Mucosa of descending colon (tissue), 3 donors: ENCODE data around the gene CHD5. TPM values are rescaled to one million over a fixed set of nuclear protein-coding genes. Genes with fewer than 3 reads are reported as not detected.
"Not testable (repeated sequence)": the region's sequence is repeated elsewhere in the genome, so short reads cannot be mapped to it uniquely, and the experiment has no call there.

Source experiments
- ATAC-seq: fragments of 200-7000 bp; cut with Tn5 transposase; one replicate; pipeline ENCODE4 v1.9.1; 2020; ENCODE audit warnings: mild to moderate bottlenecking, moderate library complexity
- DNase-seq, 3 donors: peaks; one replicate each; pipeline ENCODE4 v3.0.0-alpha.2; 2020
- H3K36me3 ChIP-seq: fragments of 200-600 bp; one replicate; pipeline ENCODE4 v1.8.0; 2021; ENCODE audit warnings: low read depth, mild to moderate bottlenecking
- H3K4me1 ChIP-seq: fragments of 200-600 bp; one replicate; pipeline ENCODE4 v1.8.0; 2021; ENCODE audit warnings: low read depth, mild to moderate bottlenecking
- H3K4me3 ChIP-seq: fragments of 200-600 bp; one replicate; pipeline ENCODE4 v1.8.0; 2021; ENCODE audit warnings: mild to moderate bottlenecking
- H3K9me3 ChIP-seq: fragments of 200-600 bp; one replicate; pipeline ENCODE4 v1.8.0; 2021; ENCODE audit warnings: mild to moderate bottlenecking
- intact Hi-C, 2 donors: fragments of 100-400 bp; cut with DNase I in 1 of 2; cut with micrococcal nuclease in 1 of 2; formaldehyde crosslinking; loops; one replicate each; pipeline versions ENCODE4 v1.11.0 to v1.11.1; 2022; cut with DNase I, micrococcal nuclease
- total RNA-seq, 3 donors: library from RNA; stranded (reverse); fragmentation: NEBNext Ultra II Directional in 2 of 3; extraction: Animal tissue kit (Norgen Biotek cat#: 25700) in 2 of 3; gene quantifications; one replicate each; pipeline versions ENCODE4 v1.2.1 to v1.2.4, GENCODE V29; 2021 to 2023
- TF ChIP-seq, protein P1 (sequence below): fragments of 200-600 bp; IDR thresholded peaks from one replicate; pipeline ENCODE4 v1.8.0; 2022; ENCODE audit warnings: antibody characterized with exemption, mild to moderate bottlenecking
- donor health status: DM: no; HTN: no; CAD: no; lungs with moderate emphysema.
- donor health status: DM: no; HTN: no; CAD: no.
- donor health status: DM: no; HTN: yes; CAD: no.

Gene CHD5
- total RNA-seq, 3 donors from 2014 or later = 0.17 to 2.1 (median 0.22) TPM

DNA sequence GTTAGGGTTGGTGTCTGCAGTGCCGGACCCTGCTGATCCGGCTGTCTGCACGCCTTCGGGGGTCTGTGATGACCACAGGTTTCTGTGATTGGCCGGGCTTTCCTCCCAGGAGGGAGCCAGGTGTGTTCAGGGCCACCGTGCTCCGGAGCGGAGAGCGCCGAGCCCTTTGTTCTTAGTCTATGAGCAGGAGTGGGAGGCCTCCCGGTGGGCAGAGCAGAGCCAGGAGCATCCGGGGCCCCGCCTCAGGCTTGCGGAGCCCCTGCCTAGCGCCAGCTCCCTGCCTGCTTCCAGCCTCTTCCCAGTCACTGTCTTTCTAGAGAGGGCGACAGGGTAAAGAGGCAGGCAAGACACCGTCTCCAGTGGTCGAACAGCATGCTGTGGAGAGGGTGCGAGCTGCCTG lies 102.6 kb downstream of the CHD5 start:
- Histone ChIP-seq H3K4me3 (no peak overlapping the region), H3K9me3 (no peaks in the 10 kb centered on the region), H3K4me1 (no peaks in the 10 kb centered on the region), H3K36me3 (no peaks in the 10 kb centered on the region)
- ATAC-seq = no peak
- DNase-seq = no peak
- TF ChIP-seq, protein P1, sequence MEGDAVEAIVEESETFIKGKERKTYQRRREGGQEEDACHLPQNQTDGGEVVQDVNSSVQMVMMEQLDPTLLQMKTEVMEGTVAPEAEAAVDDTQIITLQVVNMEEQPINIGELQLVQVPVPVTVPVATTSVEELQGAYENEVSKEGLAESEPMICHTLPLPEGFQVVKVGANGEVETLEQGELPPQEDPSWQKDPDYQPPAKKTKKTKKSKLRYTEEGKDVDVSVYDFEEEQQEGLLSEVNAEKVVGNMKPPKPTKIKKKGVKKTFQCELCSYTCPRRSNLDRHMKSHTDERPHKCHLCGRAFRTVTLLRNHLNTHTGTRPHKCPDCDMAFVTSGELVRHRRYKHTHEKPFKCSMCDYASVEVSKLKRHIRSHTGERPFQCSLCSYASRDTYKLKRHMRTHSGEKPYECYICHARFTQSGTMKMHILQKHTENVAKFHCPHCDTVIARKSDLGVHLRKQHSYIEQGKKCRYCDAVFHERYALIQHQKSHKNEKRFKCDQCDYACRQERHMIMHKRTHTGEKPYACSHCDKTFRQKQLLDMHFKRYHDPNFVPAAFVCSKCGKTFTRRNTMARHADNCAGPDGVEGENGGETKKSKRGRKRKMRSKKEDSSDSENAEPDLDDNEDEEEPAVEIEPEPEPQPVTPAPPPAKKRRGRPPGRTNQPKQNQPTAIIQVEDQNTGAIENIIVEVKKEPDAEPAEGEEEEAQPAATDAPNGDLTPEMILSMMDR = no peak
- intact Hi-C loops = no loop called here

DNA sequence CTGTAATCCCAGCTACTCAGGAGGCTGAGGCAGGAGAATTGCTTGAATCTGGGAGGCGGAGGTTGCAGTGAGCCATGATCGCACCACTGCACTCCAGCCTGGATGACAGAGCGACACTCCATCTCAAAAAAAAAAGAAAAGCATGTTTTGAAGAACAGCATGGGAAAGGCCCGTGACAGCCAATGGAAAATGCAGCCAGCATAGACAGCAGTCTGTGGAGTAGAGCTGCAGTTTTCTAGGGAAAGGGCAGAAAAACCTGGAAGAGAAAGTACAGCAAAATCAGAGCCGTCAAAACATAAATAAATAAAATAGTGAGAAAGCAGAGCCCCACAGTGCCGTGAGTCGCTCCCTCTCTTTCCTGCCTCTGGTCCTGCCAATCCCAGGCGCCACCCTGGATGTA lies 103.1 kb downstream of the CHD5 start:
- H3K9me3 ChIP-seq, H3K4me3 ChIP-seq, DNase-seq, ATAC-seq, H3K36me3 ChIP-seq, H3K4me1 ChIP-seq, intact Hi-C loops: not testable (repeated sequence)

DNA sequence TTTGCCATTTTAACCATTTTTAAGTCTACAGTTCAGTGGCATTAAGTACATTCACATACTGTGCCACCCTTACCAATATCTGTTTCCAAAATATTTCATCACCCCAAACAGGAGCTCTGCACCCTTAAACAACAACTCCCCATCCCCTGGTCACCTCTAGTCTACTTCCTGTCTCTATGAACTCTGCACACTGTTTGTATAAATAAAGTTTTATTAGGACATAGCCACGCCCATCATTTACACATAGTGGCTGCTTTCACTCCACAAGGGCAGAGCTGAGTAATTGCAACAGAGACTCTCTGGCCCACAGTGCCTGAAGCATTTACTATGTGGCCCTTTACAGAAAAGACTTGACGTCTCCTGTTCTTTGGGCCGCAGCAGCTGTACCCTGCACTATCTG lies 104.4 kb downstream of the CHD5 start:
- TF ChIP-seq, protein P1 = no peak
- Histone ChIP-seq H3K9me3 (no peaks in the 10 kb centered on the region), H3K4me3 (no peak overlapping the region), H3K36me3 (no peaks in the 10 kb centered on the region), H3K4me1 (no peaks in the 10 kb centered on the region)
- ATAC-seq = peak; percentile 74
- no peak for DNase-seq
- intact Hi-C loops = no loop called here

DNA sequence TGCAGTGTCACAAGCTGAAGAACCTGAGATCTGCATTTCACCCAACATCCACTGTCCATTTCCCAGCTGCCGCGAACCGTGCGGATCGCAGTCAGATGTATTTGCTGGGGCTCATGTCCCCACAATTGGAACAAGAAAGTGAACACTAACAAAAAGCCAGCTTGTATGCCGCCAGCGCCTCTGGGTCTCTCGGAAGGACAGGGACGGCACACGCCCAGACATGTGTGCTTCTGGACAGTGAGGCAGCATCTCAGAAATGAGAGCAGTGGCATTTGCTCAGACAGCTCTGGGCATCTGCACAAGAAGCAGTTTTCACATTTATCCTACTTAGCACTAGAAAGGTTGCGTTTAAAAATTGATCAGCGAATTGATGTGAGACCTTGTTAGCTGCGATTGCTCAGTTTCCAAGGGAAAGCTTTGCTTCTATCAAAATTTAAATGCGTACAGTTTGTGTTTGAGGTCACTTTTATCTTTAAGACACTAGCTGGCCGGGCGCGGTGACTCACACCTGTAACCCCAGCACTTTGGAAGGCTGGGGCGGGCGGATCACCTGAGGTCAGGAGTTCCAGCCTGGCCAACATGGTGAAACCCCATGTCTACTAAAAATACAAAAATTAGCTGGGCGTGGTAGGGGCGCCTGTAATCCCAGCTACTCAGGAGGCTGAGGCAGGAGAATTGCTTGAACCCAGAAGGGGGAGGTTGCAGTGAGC lies 105.8 kb downstream of the CHD5 start:
- DNase-seq = no peak
- Histone ChIP-seq H3K36me3 (no peaks in the 10 kb centered on the region), H3K4me1 (no peaks in the 10 kb centered on the region), H3K9me3 (no peaks in the 10 kb centered on the region), H3K4me3 (no peak overlapping the region)
- ATAC-seq = no peak
- intact Hi-C loops = no loop called here
- TF ChIP-seq, protein P1 = no peak

DNA sequence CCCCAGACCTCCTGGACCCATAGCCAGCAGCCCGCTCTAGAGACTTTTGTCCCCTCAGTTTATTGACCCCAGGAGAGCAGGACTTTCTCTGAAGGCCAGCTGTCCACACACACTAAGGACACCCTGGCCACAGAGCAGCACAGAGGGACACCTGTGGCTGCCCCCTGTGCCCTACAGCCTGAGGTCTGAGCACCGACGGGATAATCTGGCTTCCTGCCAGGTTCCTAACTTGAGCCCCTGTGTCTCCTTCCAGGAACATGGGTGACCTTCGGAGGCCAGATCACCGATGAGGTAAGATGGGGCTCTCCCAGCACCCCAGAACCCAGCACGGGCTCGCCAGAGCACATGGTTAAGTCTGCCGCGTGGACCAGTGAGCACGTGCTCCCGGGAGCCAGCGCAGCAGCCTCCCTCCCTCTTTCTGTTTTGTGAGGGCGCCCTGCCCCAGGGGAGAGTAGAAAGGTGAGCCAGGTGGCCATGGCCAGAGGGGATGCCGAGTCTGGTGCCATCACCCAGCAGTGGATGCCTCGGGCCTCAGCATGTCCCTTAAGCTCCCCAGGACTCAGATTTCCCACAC lies 106.6 kb downstream of the CHD5 start:
- Histone ChIP-seq H3K9me3 (no peaks in the 10 kb centered on the region), H3K4me3 (no peak overlapping the region), H3K4me1 (no peaks in the 10 kb centered on the region), H3K36me3 (no peaks in the 10 kb centered on the region)
- TF ChIP-seq, protein P1 = no peak
- DNase-seq (no peak), ATAC-seq (no peak)
- intact Hi-C loops = no loop called here

DNA sequence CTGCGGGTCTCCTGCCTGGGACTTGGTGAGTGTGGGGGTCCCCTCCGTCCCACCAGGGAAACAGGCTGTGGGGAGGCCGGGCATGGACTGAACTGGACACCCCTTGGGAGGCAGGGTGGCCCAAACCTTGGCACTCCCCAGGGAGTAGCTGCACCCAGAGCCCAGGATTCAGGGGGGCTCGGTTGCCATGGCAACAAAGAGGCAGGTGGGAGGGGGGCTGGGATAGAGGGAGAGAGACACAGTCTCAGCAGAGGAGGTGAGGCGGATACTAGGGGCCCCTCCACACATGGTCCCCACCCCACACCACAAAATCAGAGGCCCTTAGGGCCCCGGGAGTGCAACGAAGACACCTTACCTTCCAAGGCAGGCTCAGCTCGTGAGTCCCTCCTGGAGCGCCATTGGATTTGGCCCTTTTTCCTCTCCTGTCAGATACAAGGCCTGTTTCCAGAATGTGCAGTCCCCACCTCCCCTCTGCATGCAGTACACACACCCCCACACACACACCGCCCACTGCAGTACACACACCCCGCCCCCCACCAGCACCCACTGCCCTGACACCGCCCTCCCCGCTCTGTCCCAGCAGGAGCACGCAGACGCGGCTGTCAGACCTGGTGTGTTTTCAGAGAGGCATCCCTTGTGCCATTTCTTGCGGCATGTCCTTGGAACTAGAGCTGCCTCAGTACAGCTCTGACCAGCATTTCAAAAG lies 107.2 kb downstream of the CHD5 start:
- Histone ChIP-seq H3K36me3 (no peaks in the 10 kb centered on the region), H3K4me3 (no peak overlapping the region), H3K9me3 (no peaks in the 10 kb centered on the region), H3K4me1 (no peaks in the 10 kb centered on the region)
- DNase-seq (peak in 1 of 3 donors; percentile 40), ATAC-seq (no peak)
- intact Hi-C loops = no loop called here
- TF ChIP-seq, protein P1 = no peak
